Stimulated activated naive CD8-positive, alpha-beta T cell treated with anti-CD3 and anti-CD28 coated beads, Interleukin-15, Interleukin-2, amounts not matched to agents 100 ng/mL and 50 ng/mL, for 24 hours (primary cell): Measurements from ENCODE around the gene CDK6.
A peak's percentile ranks its signal among the peaks of the same experiment; 100 is the strongest.
"Not testable (repeated sequence)": the region's sequence is repeated elsewhere in the genome, so short reads cannot be mapped to it uniquely, and the experiment has no call there.

Source experiments
- H3K27ac Mint-ChIP-seq: one replicate; pipeline ENCODE4 v1.8.0; 2021; ENCODE audit warnings: mild to moderate bottlenecking, mixed read lengths
- H3K27me3 Mint-ChIP-seq: one replicate; pipeline ENCODE4 v1.8.0; 2021; ENCODE audit warnings: mixed read lengths
- H3K36me3 Mint-ChIP-seq: one replicate; pipeline ENCODE4 v1.8.0; 2021; ENCODE audit warnings: low read depth, mixed read lengths
- H3K4me1 Mint-ChIP-seq: one replicate; pipeline ENCODE4 v1.8.0; 2021; ENCODE audit warnings: low read depth, mixed read lengths
- H3K4me3 Mint-ChIP-seq: one replicate; pipeline ENCODE4 v1.8.0; 2021; ENCODE audit warnings: mild to moderate bottlenecking, mixed read lengths
- H3K9me3 Mint-ChIP-seq: one replicate; pipeline ENCODE4 v1.8.0; 2021; ENCODE audit warnings: mixed read lengths

The CDK6 gene

DNA sequence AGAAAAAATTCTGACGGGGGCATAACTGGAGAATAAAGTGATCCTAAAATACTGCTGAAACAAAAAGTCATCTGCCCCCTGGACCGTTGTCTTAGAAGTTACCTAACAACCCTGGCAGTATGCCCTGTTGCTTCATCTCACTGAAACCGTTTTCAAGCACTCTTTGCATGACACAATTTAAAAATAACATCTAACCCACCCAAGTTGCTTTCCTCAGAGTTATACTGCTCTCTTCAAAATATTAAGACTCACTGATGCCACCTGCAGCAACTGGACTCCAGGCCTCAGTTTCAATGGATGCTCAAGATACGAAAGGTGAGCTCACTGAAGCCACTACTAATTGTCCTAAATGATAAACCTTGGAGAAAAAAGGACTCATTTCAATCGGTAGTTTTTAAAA lies 57.4 kb downstream of the CDK6 start:
- no peaks in the 10 kb centered on the region for H3K9me3 Mint-ChIP-seq
- H3K36me3 Mint-ChIP-seq, result peaks cover 66% of the 10 kb centered on the region
- peaks cover 56% of the 10 kb centered on the region for H3K4me1 Mint-ChIP-seq
- no peak overlapping the region for H3K27ac Mint-ChIP-seq
- H3K4me3 Mint-ChIP-seq, result no peak overlapping the region
- no peaks in the 10 kb centered on the region for H3K27me3 Mint-ChIP-seq

DNA sequence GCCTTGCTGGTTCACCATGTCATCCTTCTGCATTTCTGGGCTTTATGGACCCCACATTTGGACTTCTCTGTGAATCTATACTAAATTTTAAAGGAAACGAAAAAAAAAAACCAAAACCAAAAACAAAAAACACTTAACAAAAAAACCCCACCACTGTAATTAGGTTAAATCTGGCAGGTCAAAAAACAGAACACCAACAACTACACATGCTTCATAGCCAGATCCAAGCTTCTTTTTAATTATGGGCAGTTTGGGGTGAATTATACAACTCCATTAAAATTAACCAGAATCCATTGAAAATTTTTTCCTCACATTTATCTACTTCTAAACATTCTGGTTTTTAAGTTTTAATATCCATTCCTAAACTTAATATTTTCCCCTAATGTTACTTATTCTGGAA lies 58.4 kb downstream of the CDK6 start:
- H3K9me3 Mint-ChIP-seq, result no peaks in the 10 kb centered on the region
- peaks cover 56% of the 10 kb centered on the region for H3K4me1 Mint-ChIP-seq
- H3K27me3 Mint-ChIP-seq, result no peaks in the 10 kb centered on the region
- H3K36me3 Mint-ChIP-seq, result peaks cover 66% of the 10 kb centered on the region
- H3K27ac Mint-ChIP-seq, result no peak overlapping the region
- no peak overlapping the region for H3K4me3 Mint-ChIP-seq

DNA sequence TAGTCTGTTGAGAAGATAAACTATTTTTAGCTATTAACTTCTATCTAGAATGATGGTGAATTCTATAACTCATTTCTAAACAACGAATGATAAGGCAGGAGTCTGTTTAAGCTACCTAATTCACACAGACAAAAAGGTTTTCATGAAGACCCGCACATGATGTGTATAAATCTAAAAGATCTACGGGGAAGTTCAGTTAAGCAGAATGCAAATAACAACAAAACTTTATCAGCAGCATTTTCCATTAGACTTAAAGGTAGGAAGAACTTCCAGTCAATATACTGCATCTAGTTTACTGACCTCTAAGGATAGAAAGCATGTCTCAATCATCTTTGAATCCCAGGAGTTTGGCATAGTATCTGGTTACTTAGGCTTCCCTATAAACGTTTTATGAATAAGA lies 62.6 kb downstream of the CDK6 start:
- H3K27ac Mint-ChIP-seq, result no peak overlapping the region
- H3K4me1 Mint-ChIP-seq, result peaks cover 51% of the 10 kb centered on the region
- H3K27me3 Mint-ChIP-seq, result no peaks in the 10 kb centered on the region
- H3K36me3 Mint-ChIP-seq, result peaks cover 72% of the 10 kb centered on the region
- no peaks in the 10 kb centered on the region for H3K9me3 Mint-ChIP-seq
- H3K4me3 Mint-ChIP-seq, result no peak overlapping the region

DNA sequence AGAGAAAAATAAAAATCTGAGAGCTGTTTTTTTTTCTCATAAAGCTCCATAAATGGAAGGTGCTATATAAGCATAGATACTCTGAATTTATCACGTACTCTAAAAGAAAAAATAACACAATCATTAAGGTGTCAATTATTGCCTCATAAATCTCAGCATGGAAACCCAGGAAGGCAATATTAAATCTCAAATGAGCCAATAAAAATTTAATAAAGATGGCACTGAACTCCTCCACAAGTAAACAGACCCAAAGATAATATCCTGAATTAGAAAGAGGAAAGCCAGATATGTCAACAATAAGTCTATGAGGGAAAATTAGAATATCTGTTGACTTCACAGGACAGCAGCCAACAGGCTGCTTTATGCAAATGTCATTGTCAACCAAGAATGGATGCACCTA lies 66.5 kb downstream of the CDK6 start:
- Mint-ChIP-seq H3K4me1 (peaks cover 68% of the 10 kb centered on the region), H3K4me3 (no peak overlapping the region), H3K9me3 (no peaks in the 10 kb centered on the region), H3K36me3 (peaks cover 82% of the 10 kb centered on the region), H3K27ac (peak overlapping the region; percentile 75), H3K27me3 (no peaks in the 10 kb centered on the region)

DNA sequence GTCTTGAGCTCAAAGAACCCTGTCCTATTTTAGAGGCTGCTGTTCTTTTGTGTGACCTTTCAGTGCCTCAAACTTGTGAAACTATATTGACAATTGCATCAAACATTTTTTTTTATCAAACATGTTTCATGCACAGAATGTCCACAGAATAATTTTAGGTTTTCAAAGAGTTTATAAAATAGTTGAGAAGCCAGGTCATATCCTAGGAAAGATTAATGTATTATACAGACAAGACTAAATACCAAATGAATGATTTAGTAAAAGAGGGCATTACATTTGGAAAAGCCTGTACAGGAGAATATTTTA lies 67.0 kb downstream of the CDK6 start:
- H3K4me3 Mint-ChIP-seq, result no peak overlapping the region
- H3K4me1 Mint-ChIP-seq, result peaks cover 73% of the 10 kb centered on the region
- peaks cover 82% of the 10 kb centered on the region for H3K36me3 Mint-ChIP-seq

DNA sequence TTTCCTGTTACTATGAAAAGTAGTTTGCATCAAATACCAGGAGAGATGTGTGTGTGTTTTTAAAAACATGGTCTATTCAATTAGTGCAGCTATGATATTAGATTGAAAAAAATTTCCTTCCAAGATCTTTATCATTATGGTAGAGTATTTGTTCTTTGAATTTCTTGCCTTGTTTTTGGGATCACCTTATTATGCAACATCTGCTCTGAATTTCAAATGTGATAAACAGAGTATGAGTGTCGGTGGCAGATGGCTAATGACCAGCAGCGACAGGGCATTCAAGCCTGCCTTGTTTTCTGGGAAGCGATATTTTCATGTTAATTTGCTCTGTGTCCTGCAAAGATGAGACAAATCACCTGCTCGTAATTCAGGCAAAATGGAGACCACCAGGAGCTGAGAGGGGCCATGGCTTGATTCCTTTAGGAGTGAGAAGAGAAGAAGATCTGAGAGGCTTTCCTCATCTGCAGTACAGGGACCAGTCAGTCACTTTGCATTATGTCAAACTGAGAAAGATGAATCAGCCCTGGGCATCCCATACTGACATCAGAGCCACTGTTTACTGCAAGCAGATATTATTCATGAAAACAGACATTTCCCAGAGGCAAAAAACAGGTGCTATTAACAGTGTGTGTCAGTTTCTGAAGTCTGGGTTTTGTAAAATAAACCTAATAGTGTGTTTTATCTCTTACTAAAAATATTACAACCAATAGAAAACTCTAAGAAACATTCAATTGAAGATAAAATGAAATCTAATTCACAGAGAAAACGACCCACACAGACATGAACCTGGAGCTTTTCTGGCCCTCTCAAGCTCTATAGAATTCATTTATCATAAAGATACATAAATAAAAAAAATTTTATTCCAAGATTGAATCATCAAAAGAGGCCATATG lies 67.6 kb downstream of the CDK6 start:
- Mint-ChIP-seq H3K27me3 (no peaks in the 10 kb centered on the region), H3K4me3 (peak overlapping the region; percentile 48), H3K27ac (peak overlapping the region; percentile 94), H3K9me3 (no peaks in the 10 kb centered on the region), H3K36me3 (peaks cover 80% of the 10 kb centered on the region), H3K4me1 (peaks cover 77% of the 10 kb centered on the region)

More for the DNA sequence above, 67.0 kb downstream of the CDK6 start:
- Mint-ChIP-seq H3K9me3 (no peaks in the 10 kb centered on the region), H3K27me3 (no peaks in the 10 kb centered on the region), H3K27ac (peak overlapping the region; percentile 75)

DNA sequence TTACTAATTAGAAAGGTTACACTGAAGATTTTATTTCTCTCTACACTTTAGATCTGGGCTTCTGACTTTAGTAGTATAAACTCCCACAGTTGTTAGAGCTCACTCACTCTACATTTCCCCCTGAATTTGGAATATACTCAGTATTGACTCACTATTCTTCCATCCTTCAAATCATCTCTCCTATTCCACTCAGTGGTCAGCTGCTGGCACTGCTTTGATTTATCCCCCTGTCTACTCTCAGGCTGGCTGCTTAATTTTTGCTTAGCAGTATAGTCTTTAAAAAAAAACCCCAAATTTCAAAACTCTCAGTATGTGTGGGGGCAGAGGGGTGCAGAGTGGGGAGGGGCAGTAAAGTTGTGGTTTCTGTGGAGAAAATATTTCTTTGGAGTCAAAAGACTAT lies 68.9 kb downstream of the CDK6 start:
- Mint-ChIP-seq H3K4me3 (peak overlapping the region; percentile 25), H3K9me3 (no peaks in the 10 kb centered on the region), H3K27me3 (no peaks in the 10 kb centered on the region), H3K27ac (peak overlapping the region; percentile 74), H3K36me3 (peaks cover 67% of the 10 kb centered on the region), H3K4me1 (peaks cover 72% of the 10 kb centered on the region)

DNA sequence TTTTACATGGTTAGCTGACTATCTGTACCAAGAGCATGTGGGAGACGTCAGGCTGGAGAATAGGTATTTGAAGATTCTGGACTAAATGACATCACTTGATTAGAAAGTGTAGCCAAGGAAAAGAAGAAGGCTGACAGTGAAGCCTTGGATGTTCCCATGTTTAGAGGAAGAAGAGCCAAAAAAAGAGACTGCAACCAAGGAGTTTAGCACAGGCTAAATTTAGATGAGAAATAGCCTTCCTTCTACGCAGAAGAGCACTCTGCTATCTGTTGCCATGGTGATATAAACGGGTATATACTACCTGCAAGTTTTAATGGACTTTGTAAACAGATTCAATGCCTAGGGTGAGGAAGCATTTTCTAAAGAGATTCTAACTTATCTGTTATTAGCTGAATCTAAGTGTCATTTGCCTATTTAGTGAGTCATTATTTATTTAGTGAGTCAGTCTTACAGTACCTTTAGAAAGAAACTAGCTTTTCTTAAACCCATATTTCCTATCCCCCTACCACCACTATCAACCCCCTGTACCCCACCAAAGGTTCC lies 69.8 kb downstream of the CDK6 start:
- peaks cover 78% of the 10 kb centered on the region for H3K4me1 Mint-ChIP-seq
- H3K27ac Mint-ChIP-seq, result peak overlapping the region; percentile 74
- H3K4me3 Mint-ChIP-seq, result no peak overlapping the region
- H3K9me3 Mint-ChIP-seq, result no peaks in the 10 kb centered on the region
- H3K27me3 Mint-ChIP-seq, result no peaks in the 10 kb centered on the region
- H3K36me3 Mint-ChIP-seq, result peaks cover 69% of the 10 kb centered on the region

DNA sequence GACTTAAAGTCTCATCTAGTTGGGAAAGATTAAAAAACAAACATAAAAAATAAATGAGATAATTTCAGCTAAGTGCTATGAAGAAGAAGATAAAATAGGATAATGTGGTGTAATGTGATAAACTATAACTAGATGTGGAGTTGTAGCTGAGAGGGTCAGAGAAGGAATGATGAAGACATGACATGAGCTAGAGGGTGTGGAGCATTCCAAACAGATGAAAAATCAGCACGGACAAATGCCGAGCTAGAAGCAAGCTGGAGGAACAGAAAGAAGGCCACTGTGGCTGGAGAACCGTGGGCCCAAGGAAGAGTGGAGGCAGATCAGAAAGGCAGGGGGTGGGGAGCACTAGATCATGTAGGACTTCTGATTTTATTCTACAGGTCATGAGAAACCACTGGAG lies 70.6 kb downstream of the CDK6 start:
- Mint-ChIP-seq H3K27me3 (no peaks in the 10 kb centered on the region), H3K4me3 (no peak overlapping the region), H3K4me1 (peaks cover 78% of the 10 kb centered on the region), H3K27ac (peak overlapping the region; percentile 15), H3K36me3 (peaks cover 74% of the 10 kb centered on the region), H3K9me3 (no peaks in the 10 kb centered on the region)

DNA sequence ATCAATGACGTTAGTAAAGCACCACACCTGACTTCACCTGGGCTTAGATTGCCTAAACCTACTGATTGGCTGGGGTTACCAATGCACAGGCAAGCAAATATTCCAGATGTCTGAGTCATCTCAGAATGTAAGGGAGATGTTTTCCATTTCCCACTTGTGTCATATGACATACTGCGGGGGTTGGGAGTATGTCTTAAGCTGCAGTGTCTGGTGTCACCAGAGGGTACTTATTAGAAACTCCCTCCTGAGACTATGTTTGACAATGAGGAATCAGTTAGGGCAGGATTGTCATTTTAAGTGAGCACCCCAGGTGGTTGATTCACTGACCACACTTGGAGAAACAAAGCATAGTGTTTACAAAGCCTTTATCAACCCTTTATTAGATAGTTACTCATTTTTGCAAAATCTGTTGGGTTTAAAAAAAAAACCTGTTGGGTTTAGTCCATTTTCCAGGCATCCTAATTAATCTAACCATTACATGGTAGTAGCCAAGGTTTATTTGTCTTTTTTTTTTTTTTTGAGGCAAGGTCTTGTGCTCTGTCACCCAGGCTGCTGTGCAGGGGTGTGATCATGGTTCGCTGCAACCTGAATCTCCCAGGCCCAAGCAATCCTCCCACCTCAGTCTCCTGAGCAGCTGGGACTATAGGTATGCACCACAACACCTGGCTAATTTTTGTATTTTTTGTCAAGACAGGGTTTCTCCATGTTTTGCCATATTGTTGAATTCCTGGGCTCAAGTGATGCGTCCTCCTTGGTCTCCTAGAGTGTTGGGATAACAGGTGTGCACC lies 72.5 kb downstream of the CDK6 start:
- H3K4me1 Mint-ChIP-seq, result peaks cover 71% of the 10 kb centered on the region
- H3K27ac Mint-ChIP-seq, result no peak overlapping the region

DNA sequence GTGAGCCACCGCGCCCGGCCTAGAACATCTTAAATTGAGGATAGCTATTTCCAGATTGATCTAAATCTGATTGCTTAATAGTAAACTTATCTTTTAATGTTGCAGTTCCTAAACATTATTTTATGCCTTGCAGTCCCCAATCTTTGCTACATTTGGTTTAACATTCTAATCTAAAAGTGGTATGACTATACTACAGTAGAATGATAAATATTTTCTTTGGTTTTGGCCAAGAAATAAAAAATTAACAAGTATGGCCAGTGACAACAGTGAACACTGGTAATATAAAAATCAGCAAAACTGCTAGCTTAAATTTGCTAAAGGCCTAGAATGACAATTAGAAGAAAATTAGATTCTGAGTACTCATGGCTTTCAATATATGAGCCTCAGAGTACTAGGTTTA lies 73.5 kb downstream of the CDK6 start:
- Mint-ChIP-seq H3K9me3 (peaks cover 5% of the 10 kb centered on the region), H3K36me3 (peaks cover 80% of the 10 kb centered on the region), H3K27me3 (no peaks in the 10 kb centered on the region), H3K4me1 (peaks cover 70% of the 10 kb centered on the region), H3K27ac (no peak overlapping the region), H3K4me3 (no peak overlapping the region)

More for the DNA sequence above, 72.5 kb downstream of the CDK6 start:
- H3K9me3 Mint-ChIP-seq, result peaks cover 3% of the 10 kb centered on the region
- no peak overlapping the region for H3K4me3 Mint-ChIP-seq
- H3K27me3 Mint-ChIP-seq, result no peaks in the 10 kb centered on the region
- peaks cover 80% of the 10 kb centered on the region for H3K36me3 Mint-ChIP-seq

DNA sequence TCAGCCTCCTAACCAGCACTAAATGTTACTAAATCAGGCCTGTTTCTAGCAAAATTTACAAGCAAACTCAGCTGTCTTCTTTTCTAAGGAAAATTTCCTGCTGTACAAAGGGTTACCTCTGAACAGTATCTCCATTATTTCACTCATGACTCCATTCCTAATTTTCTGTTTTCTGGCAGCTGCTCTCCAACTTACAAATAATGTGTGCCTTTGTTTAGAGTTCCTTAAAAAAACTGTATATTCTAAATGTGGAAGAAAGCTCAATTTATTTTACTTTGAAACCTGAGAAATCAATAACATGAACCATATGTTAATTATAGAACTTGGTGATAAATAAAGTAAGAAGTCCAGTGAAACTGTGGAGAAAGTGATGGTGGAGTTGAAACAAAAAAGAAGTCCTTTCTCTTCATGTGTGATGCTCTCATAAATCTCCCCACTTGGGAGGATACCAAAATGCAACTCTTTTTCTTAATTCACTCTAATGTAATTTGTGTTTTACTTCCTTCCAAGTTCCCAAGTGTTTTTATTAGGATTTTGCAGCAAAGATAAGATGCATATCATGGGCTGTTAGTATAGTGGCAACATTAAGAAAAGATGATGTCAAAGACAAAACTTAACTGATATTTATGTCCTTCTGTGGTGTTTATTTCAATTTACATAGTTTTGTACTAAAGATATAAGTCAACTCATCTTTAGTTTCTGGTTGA lies 74.8 kb downstream of the CDK6 start:
- peaks cover 76% of the 10 kb centered on the region for H3K36me3 Mint-ChIP-seq
- no peak overlapping the region for H3K4me3 Mint-ChIP-seq
- H3K4me1 Mint-ChIP-seq, result peaks cover 62% of the 10 kb centered on the region
- H3K27me3 Mint-ChIP-seq, result no peaks in the 10 kb centered on the region
- H3K9me3 Mint-ChIP-seq, result peaks cover 5% of the 10 kb centered on the region
- no peak overlapping the region for H3K27ac Mint-ChIP-seq

DNA sequence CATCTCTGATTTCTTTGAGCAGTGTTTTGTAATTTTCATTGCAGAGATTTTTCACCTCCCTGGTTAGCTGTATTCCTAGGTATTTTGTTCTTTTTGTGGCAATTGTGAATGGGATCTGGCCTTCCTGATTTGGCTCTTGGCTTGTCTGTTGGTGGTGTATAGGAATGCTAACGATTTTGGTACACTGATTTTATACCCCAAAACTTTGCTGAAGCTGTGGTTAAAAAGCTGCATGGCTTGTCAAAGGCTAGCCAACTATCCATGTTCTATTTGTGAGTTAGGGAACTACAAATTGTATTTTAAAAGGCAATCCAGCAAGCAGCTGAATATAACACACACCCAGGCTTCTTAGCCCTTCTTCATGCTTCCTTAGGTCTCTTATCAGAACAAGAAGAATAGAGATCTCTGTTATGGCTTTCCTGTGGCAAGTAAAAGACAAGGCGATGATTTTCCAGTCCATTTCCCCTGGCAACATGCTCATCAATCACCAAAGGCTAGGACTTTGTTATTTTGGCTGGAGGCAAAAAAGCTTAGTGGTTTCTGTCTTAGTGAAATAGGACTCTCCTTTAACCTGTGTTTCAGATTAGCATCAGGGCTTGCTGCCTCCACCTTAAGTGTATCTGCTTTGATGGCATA lies 77.5 kb downstream of the CDK6 start:
- H3K4me1 Mint-ChIP-seq, result peaks cover 67% of the 10 kb centered on the region
- H3K27me3 Mint-ChIP-seq, result no peaks in the 10 kb centered on the region
- H3K4me3 Mint-ChIP-seq, result no peak overlapping the region
- H3K36me3 Mint-ChIP-seq, result peaks cover 77% of the 10 kb centered on the region
- no peak overlapping the region for H3K27ac Mint-ChIP-seq
- H3K9me3 Mint-ChIP-seq, result peaks cover 5% of the 10 kb centered on the region

DNA sequence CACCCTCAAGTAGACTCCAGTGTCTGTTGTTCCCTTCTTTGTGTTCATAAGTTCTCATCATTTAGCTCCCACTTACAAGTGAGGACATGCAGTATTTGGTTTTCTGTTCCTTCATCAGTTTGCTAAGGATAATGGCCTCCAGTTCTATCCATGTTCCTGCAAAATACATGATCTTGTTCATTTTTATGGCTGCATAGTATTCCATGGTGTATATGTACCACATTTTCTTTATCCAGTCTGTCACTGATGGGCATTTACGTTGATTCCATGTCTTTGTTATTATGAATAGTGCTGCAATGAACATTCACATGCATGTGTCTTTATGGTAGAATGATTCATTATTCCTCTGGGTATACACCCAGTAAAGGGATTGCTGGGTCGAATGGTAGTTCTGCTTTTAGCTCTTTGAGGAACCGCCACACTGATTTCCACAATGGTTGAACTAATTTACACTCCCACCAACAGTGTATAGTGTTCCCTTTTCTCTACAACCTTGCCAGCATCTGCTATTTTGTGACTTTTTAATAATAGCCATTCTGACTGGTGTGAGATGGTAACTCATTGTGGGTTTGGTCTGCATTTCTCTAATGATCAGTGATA lies 79.0 kb downstream of the CDK6 start:
- not testable (repeated sequence) for H3K27me3 Mint-ChIP-seq, H3K9me3 Mint-ChIP-seq, H3K27ac Mint-ChIP-seq, H3K4me3 Mint-ChIP-seq
- peaks cover 90% of the 10 kb centered on the region for H3K36me3 Mint-ChIP-seq
- H3K4me1 Mint-ChIP-seq, result peaks cover 74% of the 10 kb centered on the region
